Psoas muscle (tissue), 8 donors: Measurements from ENCODE around the gene PLEKHM2. TPM values are rescaled to one million over a fixed set of nuclear protein-coding genes. Genes with fewer than 3 reads are reported as not detected.

Experiments used
- ATAC-seq, 4 donors: fragments of 200-7000 bp; cut with Tn5 transposase; one replicate each; pipeline ENCODE4 v1.9.1; 2020; ENCODE audit warnings: moderate library complexity in 3 of 4, mild to moderate bottlenecking in 2 of 4
- DNase-seq, 2 donors: peaks; one replicate each; pipeline ENCODE4 v3.0.0-alpha.2; 2020
- H3K27ac ChIP-seq: fragments of 200-600 bp; one replicate; pipeline ENCODE4 v1.8.0; 2022
- H3K27me3 ChIP-seq, 3 donors: fragments of 200-600 bp in 1 of 3; one replicate each; pipeline versions ENCODE4 v1.6.1 to v1.8.0; 2013 to 2022; ENCODE audit warnings: low read length in 2 of 3, mild to moderate bottlenecking in 2 of 3, moderate library complexity in 1 of 3; ENCODE audit not compliant: insufficient read depth in 3 of 3
- H3K36me3 ChIP-seq, 2 donors: fragments of 200-600 bp in 1 of 2; one replicate each; pipeline versions ENCODE4 v1.6.1 to v1.8.0; 2013 to 2022; ENCODE audit warnings: low read depth in 1 of 2, mild to moderate bottlenecking in 1 of 2, moderate library complexity in 1 of 2; ENCODE audit not compliant: insufficient read depth in 1 of 2
- H3K4me1 ChIP-seq: fragments of 200-600 bp; one replicate; pipeline ENCODE4 v1.8.0; 2022
- H3K4me3 ChIP-seq: fragments of 200-600 bp; one replicate; pipeline ENCODE4 v1.8.0; 2022; ENCODE audit warnings: mild to moderate bottlenecking
- H3K9me3 ChIP-seq: fragments of 200-600 bp; one replicate; pipeline ENCODE4 v1.8.0; 2022
- CTCF ChIP-seq: fragments of 200-600 bp; IDR thresholded peaks from one replicate; pipeline ENCODE4 v1.8.0; 2022; ENCODE audit warnings: antibody characterized with exemption
- WGBS, 3 donors: extraction: QIAGEN DNeasy Blood & Tissue Kit; methylation state at CpG; one replicate each; pipeline versions ENCODE4 v1.1.6 to v1.1.7; 2013; 5-methylcytosine and 5-hydroxymethylcytosine counted together
- intact Hi-C, 2 donors: fragments of 100-400 bp; cut with DNase I; formaldehyde crosslinking; loops; one replicate each; pipeline versions ENCODE4 v1.11.0 to v1.14.2; 2022
- polyA plus RNA-seq, 3 donors: library from polyadenylated mRNA; stranded (reverse); fragments of 200-250 nt; gene quantifications; one replicate each; pipeline ENCODE4 v1.2.3, GENCODE V29; 2013
- total RNA-seq, 4 donors: library from RNA; stranded (reverse); fragmentation: NEBNext Ultra II Directional in 2 of 4; extraction: Animal tissue kit (Norgen Biotek cat#: 25700) in 2 of 4; gene quantifications; one replicate each; pipeline versions ENCODE4 v1.2.1 to v1.2.4, GENCODE V29; 2021 to 2023
- donor health status: healthy with polysubstance abuse.
- donor health status: DM: no; HTN: no; CAD: no; lungs with moderate emphysema.
- donor health status: Bipolar disorder and iron deficiency.
- donor health status: healthy.
- donor health status: DM: yes; HTN: yes; CAD: no.
- donor health status: DM: no; HTN: no; CAD: no.
- donor health status: DM: no; HTN: no; CAD: no.
- donor health status: DM: yes; HTN: yes; CAD: no.

PLEKHM2 gene
- total and polyA plus RNA-seq, 7 donors, result 78.1 to 177 (median 148) TPM

GRCh38 chr1:15671430-15671829 lies 12.7 kb upstream of the PLEKHM2 start:
- no peak overlapping the region for H3K4me3 ChIP-seq
- no peak for DNase-seq
- intact Hi-C loops, result no loop called here
- TF ChIP-seq CTCF, result no peak
- peaks cover 0 to 3% of the 10 kb centered on the region in 2 donors for H3K36me3 ChIP-seq
- no peak for ATAC-seq
- no peaks in the 10 kb centered on the region for H3K27me3 ChIP-seq
- WGBS, 3 donors, result 93 to 97% (median 94%) methylated on average over 2 of the region's 2 CpGs
- H3K4me1 ChIP-seq, result peaks cover 11% of the 10 kb centered on the region
- no peaks in the 10 kb centered on the region for H3K9me3 ChIP-seq
- H3K27ac ChIP-seq, result peak overlapping the region; percentile 23

DNA sequence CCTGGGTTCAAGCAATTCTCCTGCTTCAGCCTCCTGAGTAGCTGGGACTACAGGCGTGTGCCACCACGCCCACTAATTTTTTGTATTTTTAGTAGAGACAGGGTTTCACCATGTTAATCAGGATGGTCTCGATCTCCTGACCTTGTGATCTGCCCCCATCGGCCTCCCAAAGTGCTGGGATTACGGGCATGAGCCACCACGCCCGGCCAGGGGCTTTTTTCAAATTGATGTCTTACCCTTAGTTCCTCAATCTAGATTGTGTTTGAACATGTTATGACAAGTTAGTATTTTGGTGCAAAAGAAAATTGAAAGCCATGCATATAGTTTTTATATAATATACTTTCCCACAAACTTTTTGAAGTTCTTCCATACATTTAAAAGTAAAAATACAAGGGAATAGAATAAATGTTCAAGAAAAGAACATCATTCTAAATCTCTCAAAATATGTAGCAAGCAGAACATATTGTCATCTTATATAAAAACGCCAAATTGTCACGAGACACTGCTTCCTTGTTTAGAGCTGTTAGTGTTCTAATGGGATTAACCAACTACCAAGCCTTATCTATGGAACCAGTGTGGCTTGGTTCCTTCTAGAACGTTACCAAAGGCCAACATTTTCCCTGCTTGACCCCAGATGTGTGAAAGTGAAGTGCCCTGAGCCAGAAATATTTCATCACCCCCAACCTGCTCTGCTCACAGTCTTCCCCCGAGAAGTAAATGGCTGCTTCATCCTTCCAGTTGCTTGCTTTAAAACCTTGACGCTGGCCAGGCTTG lies 9.5 kb upstream of the PLEKHM2 start:
- DNase-seq (no peak), ATAC-seq (no peak)
- intact Hi-C loops, result no loop called here
- no peak for TF ChIP-seq CTCF
- Histone ChIP-seq H3K36me3 (no peaks in the 10 kb centered on the region), H3K4me1 (peaks cover 9% of the 10 kb centered on the region), H3K9me3 (no peaks in the 10 kb centered on the region), H3K27me3 (no peaks in the 10 kb centered on the region), H3K4me3 (no peak overlapping the region), H3K27ac (no peak overlapping the region)
- WGBS, 3 donors, result 72 to 77% (median 76%) methylated on average over 12 of the region's 12 CpGs

DNA sequence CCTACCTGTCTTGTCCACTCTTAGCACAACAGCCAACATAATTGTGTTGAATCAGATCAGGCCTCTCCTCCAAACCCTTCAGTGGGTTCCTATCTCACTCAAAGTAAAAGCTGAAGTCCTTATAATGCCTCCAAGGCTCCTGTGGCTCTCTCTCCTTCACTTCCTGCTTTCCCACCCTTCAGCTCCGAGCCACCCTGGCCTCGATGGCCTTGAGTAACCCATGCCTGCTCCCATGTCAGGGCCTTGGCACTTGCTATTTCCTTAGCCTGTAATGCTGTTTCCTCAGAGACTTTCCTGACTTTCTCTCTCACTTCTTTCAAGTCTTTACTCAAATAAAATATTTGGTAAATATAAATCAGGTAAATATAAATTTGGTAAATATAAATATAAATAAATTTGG lies 8.1 kb upstream of the PLEKHM2 start:
- no peak overlapping the region for H3K4me3 ChIP-seq
- H3K27me3 ChIP-seq, result no peaks in the 10 kb centered on the region
- H3K27ac ChIP-seq, result no peak overlapping the region
- no peak for TF ChIP-seq CTCF
- ATAC-seq (no peak), DNase-seq (no peak)
- H3K9me3 ChIP-seq, result no peaks in the 10 kb centered on the region
- WGBS, 3 donors, result 35 to 51% (median 50%) methylated on average over 2 of the region's 2 CpGs
- H3K36me3 ChIP-seq, result no peaks in the 10 kb centered on the region
- H3K4me1 ChIP-seq, result peaks cover 18% of the 10 kb centered on the region
- intact Hi-C loops, result no loop called here

GRCh38 chr1:15676688-15677661 lies 7.1 kb upstream of the PLEKHM2 start:
- H3K27me3 ChIP-seq, result no peaks in the 10 kb centered on the region
- no peak for TF ChIP-seq CTCF
- ATAC-seq (no peak), DNase-seq (no peak)
- intact Hi-C loops, result no loop called here
- H3K9me3 ChIP-seq, result no peaks in the 10 kb centered on the region
- no peaks in the 10 kb centered on the region for H3K36me3 ChIP-seq
- 94 to 97% (median 94%) methylated on average over 6 of the region's 6 CpGs for WGBS, 3 donors
- H3K27ac ChIP-seq, result no peak overlapping the region
- peaks cover 25% of the 10 kb centered on the region for H3K4me1 ChIP-seq
- H3K4me3 ChIP-seq, result no peak overlapping the region
